ENCODE measurements around the gene ZNF333.
"Not testable (repeated sequence)": the region's sequence is repeated elsewhere in the genome, so short reads cannot be mapped to it uniquely, and the experiment has no call there.

ZNF333 gene

DNA sequence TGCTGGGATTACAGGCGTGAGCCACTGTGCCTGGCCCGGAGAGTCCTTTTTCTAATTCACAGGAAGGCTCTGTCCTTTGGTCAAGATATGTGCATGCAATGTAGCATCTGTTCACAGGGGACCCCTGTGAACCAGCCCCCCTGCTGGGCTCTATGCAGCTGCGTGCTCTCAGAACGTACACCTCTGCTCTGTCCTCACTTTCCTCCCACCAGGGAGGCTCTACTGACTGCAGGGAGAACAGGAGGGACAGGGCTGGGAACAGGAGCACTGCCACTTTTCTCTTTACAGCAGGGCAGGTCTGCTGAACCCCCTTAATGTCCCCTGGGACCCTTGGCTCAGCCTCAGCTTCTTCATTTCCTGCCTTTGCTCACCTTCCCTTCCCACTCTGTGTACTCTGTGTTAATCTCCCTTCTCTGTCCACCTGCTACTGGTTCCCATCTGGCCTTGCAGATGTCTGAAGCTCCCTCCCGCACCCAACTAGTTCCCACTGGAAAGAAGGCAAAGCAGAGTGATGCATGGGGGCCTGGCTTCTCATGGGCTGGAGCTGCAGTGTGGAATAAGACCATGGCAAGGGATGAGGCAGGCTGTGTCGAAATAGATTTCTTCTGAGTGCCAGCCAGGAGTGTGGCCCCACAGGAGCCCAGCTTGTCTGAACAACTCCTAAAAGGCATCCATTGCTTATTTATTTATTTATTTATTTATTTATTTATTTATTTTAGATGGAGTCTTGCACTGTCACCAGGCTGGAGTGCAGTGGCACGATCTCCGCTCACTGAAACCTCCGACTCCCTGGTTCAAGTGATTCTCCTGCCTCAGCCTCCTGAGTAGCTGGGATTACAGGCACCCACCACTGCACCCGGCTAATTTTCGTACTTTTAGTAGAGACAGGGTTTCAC is 81.3 kb downstream of the ZNF333 start:
- TF ChIP-seq, protein P1, sequence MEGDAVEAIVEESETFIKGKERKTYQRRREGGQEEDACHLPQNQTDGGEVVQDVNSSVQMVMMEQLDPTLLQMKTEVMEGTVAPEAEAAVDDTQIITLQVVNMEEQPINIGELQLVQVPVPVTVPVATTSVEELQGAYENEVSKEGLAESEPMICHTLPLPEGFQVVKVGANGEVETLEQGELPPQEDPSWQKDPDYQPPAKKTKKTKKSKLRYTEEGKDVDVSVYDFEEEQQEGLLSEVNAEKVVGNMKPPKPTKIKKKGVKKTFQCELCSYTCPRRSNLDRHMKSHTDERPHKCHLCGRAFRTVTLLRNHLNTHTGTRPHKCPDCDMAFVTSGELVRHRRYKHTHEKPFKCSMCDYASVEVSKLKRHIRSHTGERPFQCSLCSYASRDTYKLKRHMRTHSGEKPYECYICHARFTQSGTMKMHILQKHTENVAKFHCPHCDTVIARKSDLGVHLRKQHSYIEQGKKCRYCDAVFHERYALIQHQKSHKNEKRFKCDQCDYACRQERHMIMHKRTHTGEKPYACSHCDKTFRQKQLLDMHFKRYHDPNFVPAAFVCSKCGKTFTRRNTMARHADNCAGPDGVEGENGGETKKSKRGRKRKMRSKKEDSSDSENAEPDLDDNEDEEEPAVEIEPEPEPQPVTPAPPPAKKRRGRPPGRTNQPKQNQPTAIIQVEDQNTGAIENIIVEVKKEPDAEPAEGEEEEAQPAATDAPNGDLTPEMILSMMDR (IDR thresholded peaks at IDR 0.05; ENCODE audit: low read depth, low read length), result no peak
- in situ Hi-C loops (cut with HindIII; ENCODE audit: low sequenced_read_pairs), result no loop called here
- H3K4me3 ChIP-seq (ENCODE audit: low read depth, low read length), result no peak overlapping the region
- DNase-seq (ENCODE audit: low read depth, low spot score), result no peak

DNA sequence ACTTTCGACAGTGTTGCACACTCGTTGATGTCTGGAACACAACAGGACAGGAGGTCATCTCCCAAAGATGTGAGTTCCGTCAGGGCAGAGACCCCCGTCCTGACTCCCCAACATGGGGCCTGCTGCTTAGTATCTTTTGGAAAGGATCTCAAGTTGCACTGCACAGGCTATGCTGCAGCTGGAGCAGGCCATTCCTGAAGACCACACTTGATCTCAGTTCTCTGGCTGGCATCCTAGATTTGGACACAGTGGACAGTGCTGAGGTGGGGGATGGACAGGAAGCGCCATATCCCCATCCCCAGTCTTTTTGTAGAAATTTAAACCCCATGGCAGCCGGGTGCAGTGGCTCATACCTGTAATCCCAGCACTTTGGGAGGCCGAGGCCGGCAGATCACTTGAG is 82.6 kb downstream of the ZNF333 start:
- TF ChIP-seq, protein P1 (IDR thresholded peaks at IDR 0.05; ENCODE audit: low read depth, low read length), result no peak

DNA sequence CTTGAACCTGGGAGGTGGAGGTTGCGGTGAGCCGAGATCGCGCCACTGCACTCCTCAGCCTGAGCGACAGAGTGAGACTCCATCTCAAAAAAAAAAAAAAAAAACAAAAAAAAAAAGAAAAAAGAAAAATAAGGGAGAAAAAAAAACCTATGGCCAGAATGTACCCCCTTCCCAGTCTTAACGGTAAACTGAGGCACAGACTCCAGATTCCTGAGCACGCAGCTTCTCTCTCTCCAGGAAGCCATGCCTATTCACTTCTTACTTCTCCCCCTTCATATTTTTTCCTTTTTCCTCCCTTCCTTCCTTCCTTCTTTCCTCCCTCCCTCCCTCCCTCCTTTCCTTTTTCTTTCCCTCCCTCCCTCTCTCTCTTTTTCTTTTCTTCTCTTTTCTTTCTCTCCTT is 83.1 kb downstream of the ZNF333 start:
- in situ Hi-C loops (cut with HindIII; ENCODE audit: low sequenced_read_pairs), result no loop called here
- no peak overlapping the region for H3K4me3 ChIP-seq (ENCODE audit: low read depth, low read length)
- TF ChIP-seq, protein P1 (IDR thresholded peaks at IDR 0.05; ENCODE audit: low read depth, low read length), result no peak
- DNase-seq (ENCODE audit: low read depth, low spot score), result no peak

More for the DNA sequence above, 82.6 kb downstream of the ZNF333 start:
- no peak for DNase-seq (ENCODE audit: low read depth, low spot score)
- no peak overlapping the region for H3K4me3 ChIP-seq (ENCODE audit: low read depth, low read length)
- in situ Hi-C loops (cut with HindIII; ENCODE audit: low sequenced_read_pairs), result no loop called here

DNA sequence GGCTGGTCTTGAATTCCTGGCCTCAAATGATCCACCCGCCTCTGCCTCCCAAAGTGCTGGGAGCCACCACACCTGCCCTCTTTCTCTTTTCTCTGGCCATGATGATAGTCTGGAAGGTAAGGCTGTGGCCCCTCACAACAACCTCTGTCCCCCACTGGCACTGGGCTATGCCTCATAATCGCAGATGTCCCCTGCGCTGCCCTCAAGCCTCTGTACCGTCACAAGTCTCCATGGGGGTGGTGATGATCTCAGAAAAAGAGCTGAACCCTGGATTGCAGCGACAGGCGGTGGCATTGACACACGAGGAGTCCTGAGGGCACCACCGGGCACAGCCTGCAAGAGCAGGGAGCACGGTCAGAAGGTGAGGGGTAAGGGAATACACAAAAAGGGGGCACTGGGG is 83.9 kb downstream of the ZNF333 start:
- in situ Hi-C loops (cut with HindIII; ENCODE audit: low sequenced_read_pairs); H3K4me3 ChIP-seq (ENCODE audit: low read depth, low read length): not testable (repeated sequence)

DNA sequence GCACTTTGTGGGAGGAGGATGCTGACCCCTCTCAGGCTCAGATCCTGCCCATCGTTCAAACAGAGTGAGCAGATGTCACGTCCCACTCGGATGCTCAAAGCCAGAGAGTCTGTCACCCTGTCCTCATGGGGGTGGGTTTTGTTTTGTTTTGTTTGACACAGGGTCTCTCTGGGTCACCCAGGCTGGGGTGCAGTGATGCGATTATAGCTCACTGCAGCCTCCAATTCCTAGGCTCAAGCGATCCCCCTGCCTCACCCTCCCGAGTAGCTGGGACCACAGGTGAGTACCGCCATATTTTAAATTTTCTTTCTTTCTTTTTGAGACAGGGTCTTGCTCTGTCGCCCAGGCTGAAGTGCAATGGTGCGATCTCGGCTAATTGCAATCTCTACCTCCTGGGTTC is 84.5 kb downstream of the ZNF333 start:
- no peak overlapping the region for H3K4me3 ChIP-seq (ENCODE audit: low read depth, low read length)
- TF ChIP-seq, protein P1 (IDR thresholded peaks at IDR 0.05; ENCODE audit: low read depth, low read length), result no peak
- no peak for DNase-seq (ENCODE audit: low read depth, low spot score)
- in situ Hi-C loops (cut with HindIII; ENCODE audit: low sequenced_read_pairs), result no loop called here

More for the DNA sequence above, 83.9 kb downstream of the ZNF333 start:
- not testable (repeated sequence) for DNase-seq (ENCODE audit: low read depth, low spot score)

DNA sequence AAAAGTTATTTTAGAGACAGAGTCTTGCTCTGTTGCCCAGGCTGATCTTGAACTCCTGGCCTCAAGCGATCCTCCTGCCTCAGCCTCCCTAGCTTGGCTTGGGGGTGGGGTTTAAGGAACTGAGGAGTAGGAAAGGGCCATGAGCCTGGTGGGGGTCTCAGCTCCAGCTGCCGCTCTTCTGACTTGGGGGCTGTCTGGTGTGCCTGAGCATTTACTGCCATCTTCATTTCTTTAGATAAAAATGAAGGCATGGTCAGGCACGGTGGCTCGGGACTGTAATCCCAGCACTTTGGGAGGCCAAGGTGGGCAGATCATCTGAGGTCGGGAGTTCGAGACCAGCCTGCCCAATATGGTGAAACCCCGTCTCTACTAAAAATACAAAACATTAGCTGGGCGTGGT is 85.5 kb downstream of the ZNF333 start:
- in situ Hi-C loops (cut with HindIII; ENCODE audit: low sequenced_read_pairs); H3K4me3 ChIP-seq (ENCODE audit: low read depth, low read length): not testable (repeated sequence)

DNA sequence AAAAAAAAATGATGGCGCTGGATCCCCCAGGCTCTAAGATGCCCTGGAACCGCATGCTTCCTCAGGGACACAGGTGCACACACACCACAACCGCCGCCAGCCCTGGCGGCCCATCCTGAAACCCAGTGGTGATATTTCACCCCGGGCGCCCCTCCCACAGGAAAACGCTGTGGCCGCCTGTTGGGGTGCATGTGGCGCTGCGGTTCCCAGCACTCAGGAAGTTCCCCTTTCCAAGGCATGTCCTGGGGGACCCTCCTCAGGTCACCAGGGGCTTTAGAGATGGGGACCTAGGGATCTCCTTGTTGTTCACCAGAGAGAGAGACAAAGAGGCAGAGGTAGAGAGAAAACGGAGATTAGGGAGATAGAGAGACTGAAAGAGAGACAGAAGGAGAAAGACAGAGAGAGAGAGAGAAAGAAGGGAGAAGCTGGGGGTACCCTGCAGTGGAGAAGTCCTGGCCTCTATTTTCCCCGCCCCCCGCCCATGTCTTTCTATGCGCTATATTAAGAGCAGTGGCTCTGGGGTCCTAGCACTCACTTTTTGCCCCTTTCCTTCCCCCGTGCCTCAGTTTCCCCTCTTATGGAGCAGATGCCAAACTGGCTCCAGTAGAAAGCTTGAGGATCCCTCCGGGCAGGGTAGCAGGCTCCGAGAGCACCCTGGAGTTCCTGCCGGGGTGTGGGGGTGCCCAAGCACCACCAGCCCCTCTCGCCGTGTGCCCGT is 86.2 kb downstream of the ZNF333 start:
- H3K4me3 ChIP-seq (ENCODE audit: low read depth, low read length), result no peak overlapping the region
- TF ChIP-seq, protein P1 (IDR thresholded peaks at IDR 0.05; ENCODE audit: low read depth, low read length), result no peak
- in situ Hi-C loops (cut with HindIII; ENCODE audit: low sequenced_read_pairs), result no loop called here
- DNase-seq (ENCODE audit: low read depth, low spot score), result no peak

More for the DNA sequence above, 85.5 kb downstream of the ZNF333 start:
- not testable (repeated sequence) for DNase-seq (ENCODE audit: low read depth, low spot score)

DNA sequence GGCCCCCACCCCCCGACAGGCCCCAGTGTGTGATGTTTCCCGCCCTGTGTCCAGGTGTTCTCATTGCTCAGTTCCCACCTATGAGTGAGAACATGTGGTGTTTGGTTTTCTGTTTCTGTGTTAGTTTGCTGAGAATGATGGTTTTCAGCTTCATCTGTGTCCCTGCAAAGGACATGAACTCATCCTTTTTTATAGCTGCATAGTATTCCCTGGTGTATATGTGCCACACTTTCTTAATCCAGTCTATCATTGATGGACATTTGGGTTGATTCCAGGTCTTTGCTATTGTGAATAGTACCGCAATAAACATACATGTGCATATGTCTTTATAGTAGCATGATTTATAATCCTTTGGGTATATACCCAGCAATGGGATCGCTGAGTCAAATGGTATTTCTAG is 87.8 kb downstream of the ZNF333 start:
- in situ Hi-C loops (cut with HindIII; ENCODE audit: low sequenced_read_pairs); DNase-seq (ENCODE audit: low read depth, low spot score); H3K4me3 ChIP-seq (ENCODE audit: low read depth, low read length): not testable (repeated sequence)

DNA sequence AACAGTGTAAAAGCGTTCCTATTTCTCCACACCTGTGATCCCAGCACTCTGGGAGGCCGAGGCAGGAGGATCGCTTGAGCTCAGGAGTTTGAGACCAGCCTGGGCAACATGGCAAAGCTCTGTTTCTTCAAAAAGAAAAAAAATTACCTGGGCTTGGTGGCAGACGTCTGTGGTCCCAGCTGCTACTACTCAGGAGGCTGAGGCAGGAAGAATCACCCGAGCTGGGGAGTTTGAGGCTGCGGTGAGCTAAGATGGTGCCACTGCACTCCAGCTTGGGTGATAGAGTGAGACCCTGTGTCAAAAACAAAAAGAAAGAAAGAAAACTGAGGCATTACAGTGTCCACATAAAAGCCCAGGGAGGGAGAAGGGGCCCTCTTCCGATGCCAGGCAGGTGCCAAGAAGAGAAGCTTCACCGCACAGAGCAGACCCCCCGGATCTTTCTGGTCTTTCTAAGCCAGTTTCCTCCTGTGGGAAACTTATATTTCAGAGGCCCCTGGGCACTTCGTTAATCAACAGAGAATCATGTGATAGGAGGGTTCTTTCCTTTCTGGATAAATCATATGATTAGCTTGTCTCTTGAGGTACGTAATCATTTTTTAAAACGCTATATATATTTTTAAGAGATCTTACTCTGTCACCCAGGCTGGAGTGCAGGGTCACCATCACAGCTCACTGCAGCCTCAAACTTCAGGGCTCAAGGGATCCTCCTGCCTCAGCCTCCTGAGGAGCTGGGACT is 88.4 kb downstream of the ZNF333 start, which contains the start of gene ADGRE2:
TSS of gene ADGRE2 (minus strand) at position 451 of the 736 bp plus-strand sequence. CDS start 1,804 bp downstream, outside the sequence.
- DNase-seq (ENCODE audit: low read depth, low spot score); in situ Hi-C loops (cut with HindIII; ENCODE audit: low sequenced_read_pairs); H3K4me3 ChIP-seq (ENCODE audit: low read depth, low read length): not testable (repeated sequence)
